Astrocyte (in vitro differentiated cells and primary cell): Measurements from ENCODE around the gene TMTC1. TPM values are rescaled to one million over a fixed set of nuclear protein-coding genes. Genes with fewer than 3 reads are reported as not detected.
A peak's percentile ranks its signal among the peaks of the same experiment; 100 is the strongest.

ENCODE experiments used
- DNase-seq: peaks from one replicate; pipeline ENCODE4 v3.0.0-alpha.2; 2010; ENCODE audit warnings: low read depth
- FAIRE-seq: peaks from 2 replicates; lab custom pipeline; 2011; peaks lifted over from hg19 to GRCh38; lab: Jason Lieb, UNC
- H2AFZ ChIP-seq: 2 replicates; pipeline ENCODE4 v1.6.0; 2012; ENCODE audit warnings: low read depth, low read length, inconsistent platforms
- H3K27ac ChIP-seq: 2 replicates; pipeline ENCODE4 v1.5.1; 2011; ENCODE audit warnings: low read depth, low read length, inconsistent platforms
- H3K27me3 ChIP-seq: 2 replicates; pipeline ENCODE4 v1.6.0; 2011; ENCODE audit warnings: low read length, inconsistent platforms; ENCODE audit not compliant: insufficient read depth
- H3K36me3 ChIP-seq: 2 replicates; pipeline ENCODE4 v1.5.1; 2011; ENCODE audit warnings: low read length, inconsistent platforms; ENCODE audit not compliant: insufficient read depth
- H3K4me1 ChIP-seq: 2 replicates; pipeline ENCODE4 v1.5.1; 2011; ENCODE audit warnings: low read length, inconsistent platforms; ENCODE audit not compliant: insufficient read depth
- H3K4me2 ChIP-seq: 2 replicates; pipeline ENCODE4 v1.6.0; 2012; ENCODE audit warnings: low read length, inconsistent platforms
- H3K4me3 ChIP-seq: 2 replicates; pipeline ENCODE4 v1.5.1; 2011; ENCODE audit warnings: low read depth, mild to moderate bottlenecking, low read length, inconsistent platforms; ENCODE audit not compliant: insufficient read depth
- H3K79me2 ChIP-seq: 2 replicates; pipeline ENCODE4 v1.6.0; 2012; ENCODE audit warnings: mild to moderate bottlenecking, low read length, inconsistent platforms; ENCODE audit not compliant: insufficient read depth
- H3K9ac ChIP-seq: 2 replicates; pipeline ENCODE4 v1.6.0; 2012; ENCODE audit warnings: mild to moderate bottlenecking, low read length, inconsistent platforms
- H3K9me3 ChIP-seq: 2 replicates; pipeline ENCODE4 v1.5.1; 2012; ENCODE audit warnings: low read depth, mild to moderate bottlenecking, low read length, inconsistent platforms; ENCODE audit not compliant: insufficient read depth
- H4K20me1 ChIP-seq: 2 replicates; pipeline ENCODE4 v1.6.0; 2012; ENCODE audit warnings: low read length, inconsistent platforms; ENCODE audit not compliant: insufficient read depth
- H3K27ac Mint-ChIP-seq: one replicate; pipeline ENCODE4 v1.8.0; 2021; ENCODE audit warnings: mild to moderate bottlenecking, mixed read lengths; ENCODE audit not compliant: unreplicated experiment
- H3K27me3 Mint-ChIP-seq: one replicate; pipeline ENCODE4 v1.8.0; 2021; ENCODE audit warnings: low read depth, mixed read lengths; ENCODE audit not compliant: unreplicated experiment
- H3K36me3 Mint-ChIP-seq: one replicate; pipeline ENCODE4 v1.8.0; 2021; ENCODE audit warnings: low read depth, mixed read lengths; ENCODE audit not compliant: unreplicated experiment
- H3K4me1 Mint-ChIP-seq: one replicate; pipeline ENCODE4 v1.8.0; 2021; ENCODE audit warnings: low read depth, mixed read lengths; ENCODE audit not compliant: unreplicated experiment
- H3K4me3 Mint-ChIP-seq: one replicate; pipeline ENCODE4 v1.8.0; 2021; ENCODE audit warnings: mild to moderate bottlenecking, moderate library complexity, mixed read lengths; ENCODE audit not compliant: unreplicated experiment
- H3K9me3 Mint-ChIP-seq: one replicate; pipeline ENCODE4 v1.8.0; 2021; ENCODE audit warnings: mild to moderate bottlenecking, mixed read lengths; ENCODE audit not compliant: unreplicated experiment
- EZH2 ChIP-seq: IDR thresholded peaks from 2 replicates; pipeline ENCODE4 v1.6.1; 2012; ENCODE audit warnings: mild to moderate bottlenecking, low read length, inconsistent platforms; ENCODE audit not compliant: insufficient read depth
- total RNA-seq: library from RNA; stranded (reverse); gene quantifications from 2 replicates; pipeline ENCODE4 v1.2.1, GENCODE V29; 2021
- TF ChIP-seq, protein P1 (sequence below): IDR thresholded peaks from 2 replicates; pipeline ENCODE4 v1.5.1; 2011; ENCODE audit warnings: low read depth, mild to moderate bottlenecking, inconsistent platforms, low read length, moderate library complexity; ENCODE audit not compliant: insufficient read depth

Gene TMTC1
- total RNA-seq, 1 donor from 2014 or later = 4.7 TPM

DNA sequence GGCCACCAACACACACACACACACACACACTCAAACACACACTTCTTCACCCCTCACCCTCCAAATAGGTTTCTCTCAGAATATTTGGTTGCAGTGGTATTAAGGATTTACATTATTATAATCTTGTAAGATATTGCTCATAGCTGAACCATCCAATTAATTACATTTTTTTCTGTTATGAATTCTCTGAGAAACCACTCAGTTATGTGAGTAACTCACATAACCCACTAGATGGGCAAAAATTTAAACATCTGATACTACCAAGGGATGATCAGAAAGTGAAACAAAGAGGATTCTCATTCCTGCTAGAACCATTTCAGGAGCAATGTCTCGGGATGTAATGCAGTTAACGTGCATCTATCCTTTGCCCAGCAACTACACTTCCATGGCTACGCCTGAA is 31.6 kb downstream of the TMTC1 start:
- no peaks in the 10 kb centered on the region for H4K20me1 ChIP-seq
- no peak overlapping the region for H3K4me3 ChIP-seq
- H3K9me3 Mint-ChIP-seq = peaks cover 2% of the 10 kb centered on the region
- no peak overlapping the region for H3K27ac ChIP-seq
- H3K79me2 ChIP-seq = no peaks in the 10 kb centered on the region
- FAIRE-seq (no peak), DNase-seq (peak; percentile 35)
- H3K9ac ChIP-seq = no peak overlapping the region
- peaks cover under 1% of the 10 kb centered on the region for H3K36me3 Mint-ChIP-seq
- no peak overlapping the region for H3K4me3 Mint-ChIP-seq
- H2AFZ ChIP-seq = no peak overlapping the region
- no peak overlapping the region for H3K27ac Mint-ChIP-seq
- no peak overlapping the region for H3K4me2 ChIP-seq
- peaks cover 7% of the 10 kb centered on the region for H3K4me1 Mint-ChIP-seq
- H3K4me1 ChIP-seq = no peaks in the 10 kb centered on the region
- no peaks in the 10 kb centered on the region for H3K27me3 Mint-ChIP-seq
- no peaks in the 10 kb centered on the region for H3K36me3 ChIP-seq
- TF ChIP-seq, protein P1, sequence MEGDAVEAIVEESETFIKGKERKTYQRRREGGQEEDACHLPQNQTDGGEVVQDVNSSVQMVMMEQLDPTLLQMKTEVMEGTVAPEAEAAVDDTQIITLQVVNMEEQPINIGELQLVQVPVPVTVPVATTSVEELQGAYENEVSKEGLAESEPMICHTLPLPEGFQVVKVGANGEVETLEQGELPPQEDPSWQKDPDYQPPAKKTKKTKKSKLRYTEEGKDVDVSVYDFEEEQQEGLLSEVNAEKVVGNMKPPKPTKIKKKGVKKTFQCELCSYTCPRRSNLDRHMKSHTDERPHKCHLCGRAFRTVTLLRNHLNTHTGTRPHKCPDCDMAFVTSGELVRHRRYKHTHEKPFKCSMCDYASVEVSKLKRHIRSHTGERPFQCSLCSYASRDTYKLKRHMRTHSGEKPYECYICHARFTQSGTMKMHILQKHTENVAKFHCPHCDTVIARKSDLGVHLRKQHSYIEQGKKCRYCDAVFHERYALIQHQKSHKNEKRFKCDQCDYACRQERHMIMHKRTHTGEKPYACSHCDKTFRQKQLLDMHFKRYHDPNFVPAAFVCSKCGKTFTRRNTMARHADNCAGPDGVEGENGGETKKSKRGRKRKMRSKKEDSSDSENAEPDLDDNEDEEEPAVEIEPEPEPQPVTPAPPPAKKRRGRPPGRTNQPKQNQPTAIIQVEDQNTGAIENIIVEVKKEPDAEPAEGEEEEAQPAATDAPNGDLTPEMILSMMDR = no peak
- TF ChIP-seq EZH2 = no peak
- no peaks in the 10 kb centered on the region for H3K27me3 ChIP-seq
- no peaks in the 10 kb centered on the region for H3K9me3 ChIP-seq

DNA sequence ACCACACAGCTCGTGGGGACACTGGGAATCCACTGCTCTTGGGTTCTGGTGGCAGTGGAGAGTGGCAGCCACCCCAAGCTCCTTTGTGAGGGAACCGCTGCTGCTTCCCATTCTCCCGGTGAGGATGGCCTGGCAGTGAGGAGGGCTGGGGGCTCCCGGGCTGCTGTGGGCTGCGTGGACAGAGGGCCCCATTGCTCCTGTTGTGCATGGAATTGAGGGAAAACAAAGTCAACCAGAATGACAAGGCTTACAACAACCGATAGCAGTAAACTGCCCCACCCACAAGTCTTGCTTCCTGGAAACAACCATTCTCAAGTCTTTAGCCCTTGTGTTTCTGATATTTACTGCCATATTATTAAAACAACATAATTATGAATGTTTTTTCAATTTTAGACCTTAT is 32.1 kb downstream of the TMTC1 start:
- Histone ChIP-seq H3K4me3 (no peak overlapping the region), H3K27me3 (no peaks in the 10 kb centered on the region), H3K9ac (no peak overlapping the region), H3K4me1 (no peaks in the 10 kb centered on the region), H2AFZ (no peak overlapping the region), H3K79me2 (no peaks in the 10 kb centered on the region), H3K27ac (no peak overlapping the region), H3K9me3 (no peaks in the 10 kb centered on the region), H3K36me3 (no peaks in the 10 kb centered on the region), H3K4me2 (no peak overlapping the region), H4K20me1 (no peaks in the 10 kb centered on the region)
- peaks cover 2% of the 10 kb centered on the region for H3K9me3 Mint-ChIP-seq
- TF ChIP-seq, protein P1 = no peak
- no peak for TF ChIP-seq EZH2
- H3K27me3 Mint-ChIP-seq = no peaks in the 10 kb centered on the region
- no peak for FAIRE-seq
- no peak overlapping the region for H3K27ac Mint-ChIP-seq
- H3K4me3 Mint-ChIP-seq = no peak overlapping the region
- peaks cover 7% of the 10 kb centered on the region for H3K4me1 Mint-ChIP-seq
- H3K36me3 Mint-ChIP-seq = no peaks in the 10 kb centered on the region
- DNase-seq = no peak

DNA sequence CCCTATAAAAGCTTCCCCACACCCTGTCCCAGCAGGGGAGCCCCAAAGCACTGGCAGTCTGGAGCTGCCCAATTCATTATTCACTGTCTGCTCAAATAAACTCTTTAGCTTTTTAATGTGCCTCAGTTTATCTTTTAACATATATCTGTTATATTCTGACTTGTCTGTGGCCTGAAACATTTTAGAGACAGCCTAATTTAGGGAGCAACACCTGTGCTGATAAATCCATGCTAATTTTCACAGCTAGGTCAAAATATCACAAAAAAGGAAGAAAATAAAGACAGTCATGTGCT is 32.9 kb downstream of the TMTC1 start:
- no peaks in the 10 kb centered on the region for H3K27me3 ChIP-seq
- DNase-seq = no peak
- H3K4me3 ChIP-seq = no peak overlapping the region
- no peaks in the 10 kb centered on the region for H3K36me3 ChIP-seq
- no peaks in the 10 kb centered on the region for H3K4me1 ChIP-seq
- no peak for FAIRE-seq
- no peaks in the 10 kb centered on the region for H4K20me1 ChIP-seq
- TF ChIP-seq EZH2 = no peak
- TF ChIP-seq, protein P1 = no peak
- no peaks in the 10 kb centered on the region for H3K79me2 ChIP-seq
- Mint-ChIP-seq H3K9me3 (peaks cover 2% of the 10 kb centered on the region), H3K4me3 (no peak overlapping the region), H3K36me3 (no peaks in the 10 kb centered on the region), H3K4me1 (peaks cover 7% of the 10 kb centered on the region), H3K27ac (no peak overlapping the region), H3K27me3 (no peaks in the 10 kb centered on the region)
- no peak overlapping the region for H3K4me2 ChIP-seq
- H3K9me3 ChIP-seq = no peaks in the 10 kb centered on the region
- no peak overlapping the region for H2AFZ ChIP-seq
- H3K27ac ChIP-seq = no peak overlapping the region
- H3K9ac ChIP-seq = no peak overlapping the region
